Spleen (tissue), 7 donors: ENCODE data around the gene RTL10.

Experiments used
- POLR2AphosphoS5 ChIP-seq, 3 donors: sonication (generic); formaldehyde crosslinking; IDR thresholded peaks; one replicate each; pipeline ENCODE4 v1.5.1; 2017; ENCODE audit warnings: antibody characterized with exemption in 3 of 3
- TF ChIP-seq, protein P1 (sequence below), 11 experiments: fragments of 200-600 bp in 7 of 11; fragments of 450-650 bp in 4 of 11; sonication (generic) in 4 of 11; IDR thresholded peaks in 8 of 11; conservative IDR thresholded peaks in 3 of 11; 1 replicate in 7 of 11; 2 replicates in 4 of 11; pipeline versions ENCODE4 v1.4.0 to v1.8.0; 2016 to 2021; ENCODE audit warnings: antibody characterized with exemption in 11 of 11, inconsistent platforms in 4 of 11, mild to moderate bottlenecking in 1 of 11
- donor health status: DM: no; HTN: no; CAD: no; lungs with moderate emphysema.
- donor health status: DM: no; HTN: no; CAD: no.
- donor health status: DM: no; HTN: no; CAD: no.

DNA sequence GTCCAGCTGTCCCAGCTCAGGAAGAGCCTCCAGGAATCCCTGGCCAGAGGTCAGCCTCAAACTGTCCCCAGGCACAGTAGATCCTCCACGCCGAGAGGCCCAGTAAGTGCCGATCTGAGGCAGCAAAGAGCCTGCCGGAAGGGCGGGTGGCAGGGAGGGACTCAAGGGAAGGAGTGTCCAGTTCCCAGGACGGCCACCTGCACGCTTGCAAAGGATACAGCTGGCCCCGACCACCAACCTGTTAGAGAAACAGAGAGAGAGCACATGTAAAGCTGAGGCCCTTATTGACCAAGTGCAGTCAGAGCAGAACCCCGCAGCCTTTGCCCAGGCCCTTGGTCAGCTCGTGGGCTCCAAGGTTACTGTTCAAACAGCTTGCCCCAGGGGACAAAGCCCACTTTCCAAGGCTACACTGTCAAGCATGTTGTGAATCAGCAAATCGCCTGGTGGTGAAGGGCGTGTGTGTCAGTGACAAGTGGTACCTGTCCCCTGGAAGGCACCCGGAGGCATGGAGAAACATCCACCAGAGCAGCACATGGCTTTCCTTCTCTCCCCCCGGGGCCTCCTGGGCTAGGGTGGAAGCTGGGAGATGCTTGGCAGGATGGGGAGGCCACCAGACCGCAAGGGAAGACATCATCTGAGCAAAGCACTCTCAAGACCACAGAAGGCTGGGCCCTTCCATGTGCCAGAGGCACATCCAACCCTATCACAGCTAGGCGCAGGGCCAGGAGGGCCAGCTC lies 44.3 kb upstream of the RTL10 start:
- TF ChIP-seq, protein P1, sequence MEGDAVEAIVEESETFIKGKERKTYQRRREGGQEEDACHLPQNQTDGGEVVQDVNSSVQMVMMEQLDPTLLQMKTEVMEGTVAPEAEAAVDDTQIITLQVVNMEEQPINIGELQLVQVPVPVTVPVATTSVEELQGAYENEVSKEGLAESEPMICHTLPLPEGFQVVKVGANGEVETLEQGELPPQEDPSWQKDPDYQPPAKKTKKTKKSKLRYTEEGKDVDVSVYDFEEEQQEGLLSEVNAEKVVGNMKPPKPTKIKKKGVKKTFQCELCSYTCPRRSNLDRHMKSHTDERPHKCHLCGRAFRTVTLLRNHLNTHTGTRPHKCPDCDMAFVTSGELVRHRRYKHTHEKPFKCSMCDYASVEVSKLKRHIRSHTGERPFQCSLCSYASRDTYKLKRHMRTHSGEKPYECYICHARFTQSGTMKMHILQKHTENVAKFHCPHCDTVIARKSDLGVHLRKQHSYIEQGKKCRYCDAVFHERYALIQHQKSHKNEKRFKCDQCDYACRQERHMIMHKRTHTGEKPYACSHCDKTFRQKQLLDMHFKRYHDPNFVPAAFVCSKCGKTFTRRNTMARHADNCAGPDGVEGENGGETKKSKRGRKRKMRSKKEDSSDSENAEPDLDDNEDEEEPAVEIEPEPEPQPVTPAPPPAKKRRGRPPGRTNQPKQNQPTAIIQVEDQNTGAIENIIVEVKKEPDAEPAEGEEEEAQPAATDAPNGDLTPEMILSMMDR (IDR thresholded peaks at IDR 0.05 in 8 of 11, conservative IDR thresholded peaks at IDR 0.05 in 3 of 11), result no peak
- TF ChIP-seq POLR2AphosphoS5 (IDR thresholded peaks at IDR 0.05), result no peak
